DMS114 treated with DMSO at 0.1 percent for 48 hours (cell line): ENCODE data around the gene ANKRD33B.
"Not testable (repeated sequence)": the region's sequence is repeated elsewhere in the genome, so short reads cannot be mapped to it uniquely, and the experiment has no call there.

Experiments
- DNase-seq: peaks from one replicate; lab custom pipeline; 2025; ENCODE audit not compliant: unreplicated experiment; lab: John Stamatoyannopoulos, UW

ANKRD33B gene

GRCh38 chr5:10563945-10564837 lies at the start of gene ANKRD33B:
Gene ANKRD33B, plus strand, starts transcription at chr5:10564070. Its CDS starts 398 bp downstream, at chr5:10564468.
- DNase-seq: no peak

- not testable (repeated sequence) for DNase-seq
These were observed 49.3 kb upstream of the ANKRD33B start for GRCh38 chr5:10514572-10514971.

GRCh38 chr5:10515492-10515891 lies 48.4 kb upstream of the ANKRD33B start:
- DNase-seq: no peak

GRCh38 chr5:10518347-10518746 lies 45.5 kb upstream of the ANKRD33B start:
- DNase-seq: no peak

GRCh38 chr5:10519729-10520128 lies 44.1 kb upstream of the ANKRD33B start:
- no peak for DNase-seq

GRCh38 chr5:10520706-10521105 lies 43.2 kb upstream of the ANKRD33B start:
- DNase-seq: no peak

GRCh38 chr5:10521466-10522223 lies 42.2 kb upstream of the ANKRD33B start:
- DNase-seq: no peak

GRCh38 chr5:10522224-10522611 lies 41.7 kb upstream of the ANKRD33B start:
- no peak for DNase-seq

GRCh38 chr5:10524376-10525123 lies 39.3 kb upstream of the ANKRD33B start:
- DNase-seq: no peak

GRCh38 chr5:10525124-10525495 lies 38.8 kb upstream of the ANKRD33B start:
- DNase-seq: no peak

GRCh38 chr5:10527281-10527950 lies 36.5 kb upstream of the ANKRD33B start:
- no peak for DNase-seq

- DNase-seq: no peak
These were observed 35.6 kb upstream of the ANKRD33B start for GRCh38 chr5:10528056-10528816.

GRCh38 chr5:10528827-10529226 lies 35.0 kb upstream of the ANKRD33B start:
- DNase-seq: no peak

- DNase-seq: no peak
These were observed 33.1 kb upstream of the ANKRD33B start for GRCh38 chr5:10530601-10531320.

GRCh38 chr5:10532421-10532820 lies 31.4 kb upstream of the ANKRD33B start:
- DNase-seq: no peak

- DNase-seq: no peak
These were observed 30.6 kb upstream of the ANKRD33B start for GRCh38 chr5:10533226-10533625.

- DNase-seq: no peak
These were observed 29.0 kb upstream of the ANKRD33B start for GRCh38 chr5:10534561-10535530.

GRCh38 chr5:10536511-10536910 lies 27.4 kb upstream of the ANKRD33B start:
- no peak for DNase-seq
